K562 (cell line): Measurements from ENCODE around the gene KCNK3. TPM values are rescaled to one million over a fixed set of nuclear protein-coding genes. Genes with fewer than 3 reads are reported as not detected.

Experiments used
- ATAC-seq: fragments of 200-7000 bp; cut with Tn5 transposase; 3 replicates; pipeline ENCODE4 v1.9.1; 2020; ENCODE audit warnings: moderate library complexity
- BruUV-seq: library from RNA; stranded (reverse); fragments of 400-500 nt; replicated peaks from 2 replicates; lab custom pipeline; 2021; lab: Mats Ljungman, UMichigan
- CTCF ChIA-PET: fragments of 300-600 bp; formaldehyde crosslinking; extraction: SDS; loops from one replicate; lab custom pipeline; 2021; ENCODE audit warnings: low intra/inter-chr PET ratio; lab: Yijun Ruan, JAX
- POLR2A ChIA-PET: fragments of 300-600, 350-650 bp; sonication (Branson Sonifier 250); formaldehyde crosslinking; extraction: SDS; loops from one replicate; lab custom pipeline; 2021; ENCODE audit warnings: antibody characterized with exemption, inconsistent platforms; lab: Yijun Ruan, JAX
- DNase-seq, 4 experiments: peaks; one replicate each; pipeline versions ENCODE4 v3.0.0 to v3.0.0-alpha.2; 2011 to 2018; ENCODE audit warnings: low spot score in 3 of 4, mixed read lengths in 3 of 4; ENCODE audit errors: extremely low read depth in 1 of 4
- FAIRE-seq: peaks from 2 replicates; lab custom pipeline; 2011; peaks lifted over from hg19 to GRCh38; lab: Jason Lieb, UNC
- H2AFZ ChIP-seq: 2 replicates; pipeline ENCODE4 v1.6.0; 2011; ENCODE audit warnings: low read depth, low read length, control low read depth, inconsistent platforms
- H3K27ac ChIP-seq: fragments of 200-600 bp; 3 replicates; pipeline ENCODE4 v1.8.0; 2011; ENCODE audit warnings: low read depth, mild to moderate bottlenecking, control low read depth, inconsistent platforms, low read length, moderate library complexity, mixed read lengths; ENCODE audit errors: extremely low read depth
- H3K27me3 ChIP-seq, 2 experiments: fragments of 300-600 bp in 1 of 2; 2 replicates in 1 of 2; 3 replicates in 1 of 2; pipeline versions ENCODE4 v1.6.0 to v1.8.0; 2011; ENCODE audit warnings: inconsistent platforms in 2 of 2, low read length in 2 of 2, mild to moderate bottlenecking in 1 of 2, mixed read lengths in 1 of 2, moderate library complexity in 1 of 2; ENCODE audit not compliant: control insufficient read depth in 2 of 2, insufficient read depth in 2 of 2
- H3K36me3 ChIP-seq: fragments of 300-600 bp; 3 replicates; pipeline ENCODE4 v1.8.0; 2011; ENCODE audit warnings: mild to moderate bottlenecking, low read length, inconsistent platforms; ENCODE audit not compliant: control insufficient read depth, insufficient read depth
- H3K4me1 ChIP-seq, 2 experiments: fragments of 200-600 bp in 1 of 2; replicated peaks in 1 of 2; 2 replicates in 1 of 2; 3 replicates in 1 of 2; pipeline versions ENCODE4 v1.5.1 to v1.8.0; 2011; ENCODE audit warnings: inconsistent platforms in 2 of 2, low read length in 2 of 2, mild to moderate bottlenecking in 1 of 2, mixed read lengths in 1 of 2, moderate library complexity in 1 of 2; ENCODE audit not compliant: control insufficient read depth in 2 of 2, insufficient read depth in 2 of 2
- H3K4me2 ChIP-seq: 2 replicates; pipeline ENCODE4 v1.6.1; 2011; ENCODE audit warnings: low read length, control low read depth, inconsistent platforms, mixed read lengths; ENCODE audit not compliant: insufficient read depth
- H3K4me3 ChIP-seq: fragments of 200-600 bp; sonication (generic), shearing (Covaris generic); 2 replicates; pipeline ENCODE4 v1.5.1; 2016; ENCODE audit warnings: control low read depth, inconsistent platforms
- H3K79me2 ChIP-seq: fragments of 200-600 bp; 3 replicates; pipeline ENCODE4 v1.8.0; 2011; ENCODE audit warnings: low read length, inconsistent platforms; ENCODE audit not compliant: control insufficient read depth, insufficient read depth
- H3K9ac ChIP-seq, 2 experiments: 2 replicates each; pipeline versions ENCODE4 v1.6.0 to v1.6.1; 2011; ENCODE audit warnings: low read depth in 2 of 2, low read length in 2 of 2, control low read depth in 1 of 2, inconsistent platforms in 1 of 2, mild to moderate bottlenecking in 1 of 2, mixed read lengths in 1 of 2; ENCODE audit not compliant: insufficient read depth in 1 of 2
- H3K9me1 ChIP-seq: one replicate; pipeline ENCODE4 v1.6.0; 2011; ENCODE audit warnings: inconsistent platforms, mild to moderate bottlenecking, low read length, moderate library complexity; ENCODE audit not compliant: control insufficient read depth, insufficient read depth
- H3K9me3 ChIP-seq: replicated peaks from 2 replicates; pipeline ENCODE4 v1.5.1; 2011; ENCODE audit warnings: low read depth, low read length, inconsistent platforms; ENCODE audit not compliant: control insufficient read depth, insufficient read depth
- H4K20me1 ChIP-seq: replicated peaks from 2 replicates; pipeline ENCODE4 v1.6.1; 2011; ENCODE audit warnings: low read length, inconsistent platforms, mixed read lengths; ENCODE audit not compliant: control insufficient read depth, insufficient read depth
- ARID1B ChIP-seq: fragments of 450-650 bp; IDR thresholded peaks from 2 replicates; pipeline ENCODE4 v1.6.1; 2016; ENCODE audit warnings: antibody characterized with exemption, mild to moderate bottlenecking, inconsistent platforms
- EP400 ChIP-seq: fragments of 450-650 bp; IDR thresholded peaks from 2 replicates; pipeline ENCODE4 v1.6.1; 2017; ENCODE audit warnings: antibody characterized with exemption, mild to moderate bottlenecking, moderate library complexity
- GABPB2 ChIP-seq: fragments of 250-450 bp; sonication (Bioruptor Pico); conservative IDR thresholded peaks from 2 replicates; pipeline ENCODE4 v1.5.1; 2021; ENCODE audit warnings: mild to moderate bottlenecking
- POLR2H ChIP-seq: IDR thresholded peaks from 2 replicates; pipeline ENCODE4 v1.6.1; 2016; ENCODE audit warnings: missing genetic modification characterization, low read depth, mild to moderate bottlenecking, control low read depth, missing compliant biosample characterization, moderate library complexity
- PPARD ChIP-seq: fragments of 250-450 bp; sonication (Bioruptor Pico); IDR thresholded peaks from 2 replicates; pipeline ENCODE4 v1.8.0; 2022; ENCODE audit warnings: inconsistent platforms, mild to moderate bottlenecking, moderate library complexity
- RBM39 ChIP-seq: fragments of 200-400 bp; formaldehyde crosslinking; optimal IDR thresholded peaks from 2 replicates; pipeline ENCODE3; 2018; ENCODE audit warnings: low read depth, low read length
- SMAD2 ChIP-seq: fragments of 150-350 bp; IDR thresholded peaks from 2 replicates; pipeline ENCODE4 v1.6.1; 2014; ENCODE audit warnings: low read depth, mild to moderate bottlenecking, low read length
- TEAD4 ChIP-seq, 2 experiments: sonication (generic) in 1 of 2; formaldehyde crosslinking in 1 of 2; IDR thresholded peaks; 2 replicates each; pipeline versions ENCODE4 v1.6.1 to v1.8.0; 2012 to 2022; ENCODE audit warnings: borderline replicate concordance in 1 of 2, inconsistent platforms in 1 of 2, low read length in 1 of 2, mild to moderate bottlenecking in 1 of 2, missing genetic modification reagents in 1 of 2
- XRCC4 ChIP-seq: IDR thresholded peaks from one replicate; pipeline ENCODE4 v1.6.1; 2011; ENCODE audit not compliant: insufficient read depth, insufficient read length; ENCODE audit errors: extremely low read depth
- ZBTB17 ChIP-seq: fragments of 450-650 bp; formaldehyde crosslinking; IDR thresholded peaks from 2 replicates; pipeline ENCODE4 v1.4.0; 2020; ENCODE audit warnings: mild to moderate bottlenecking
- ZEB2 ChIP-seq: fragments of 450-650 bp; IDR thresholded peaks from 2 replicates; pipeline ENCODE4 v1.6.1; 2016
- WGBS: fragments of 100-300 bp; shearing (Covaris generic); methylation state at CpG from one replicate; pipeline ENCODE4 v1.1.6; 2016; ENCODE audit warnings: low coverage, mixed read lengths; ENCODE audit not compliant: insufficient coverage; ENCODE audit errors: missing lambda C conversion rate; 5-methylcytosine and 5-hydroxymethylcytosine counted together
- in situ Hi-C: fragments of 300-500 bp; cut with MboI; formaldehyde crosslinking; loops from 4 replicates; pipeline ENCODE4 v1.15.0; 2018; ENCODE audit warnings: inconsistent platforms, mixed read lengths
- intact Hi-C: fragments of 100-400 bp; cut with micrococcal nuclease; formaldehyde crosslinking; loops from 2 replicates; pipeline ENCODE4 v1.14.2; 2022
- polyA plus RNA-seq, 8 experiments: library from polyadenylated mRNA; depleted of rRNA in 4 of 8; stranded (reverse) in 5 of 8; unstranded in 3 of 8; fragments of >200 nt; fragmentation: Nextera tagmentation in 2 of 8; fragmentation: Illumina TruSeq in 1 of 8; extraction: Ambion mirVana in 2 of 8; extraction: Trizol in 1 of 8; gene quantifications; 2 replicates each; pipeline versions ENCODE4 v1.2.1 to v1.2.3, GENCODE V29; 2011 to 2014; ENCODE audit warnings: inconsistent platforms in 1 of 8, missing spikeins in 1 of 8
- total RNA-seq, 7 experiments: library from RNA; depleted of rRNA in 6 of 7; stranded (reverse); fragments of >200 nt in 6 of 7; fragmentation: Illumina TruSeq in 2 of 7; extraction: Trizol in 2 of 7; gene quantifications; 2 replicates each; pipeline versions ENCODE4 v1.2.1 to v1.2.3, GENCODE V29; 2011 to 2021; ENCODE audit warnings: low replicate concordance in 1 of 7
- TF ChIP-seq, protein P1 (sequence below): fragments of 450-650 bp; conservative IDR thresholded peaks from 2 replicates; pipeline ENCODE4 v1.6.1; 2016; ENCODE audit warnings: missing genetic modification characterization, low read depth, mild to moderate bottlenecking, control low read depth, missing compliant biosample characterization
- TF ChIP-seq, protein P2 (sequence below): fragments of 450-650 bp; IDR thresholded peaks from 2 replicates; pipeline ENCODE4 v1.7.1; 2018; ENCODE audit warnings: mild to moderate bottlenecking, low read depth; ENCODE audit not compliant: partially characterized antibody
- TF ChIP-seq, protein P3 (sequence below): fragments of 450-650 bp; IDR thresholded peaks from one replicate; pipeline ENCODE4 v1.6.1; 2018; ENCODE audit warnings: mild to moderate bottlenecking, moderate library complexity; ENCODE audit not compliant: partially characterized antibody
- TF ChIP-seq, protein P4 (sequence below), 2 experiments: IDR thresholded peaks; 2 replicates each; pipeline ENCODE4 v1.6.1; 2012; ENCODE audit warnings: improper control_type of control experiment in 2 of 2, low read depth in 2 of 2, low read length in 2 of 2, borderline replicate concordance in 1 of 2

Gene KCNK3
- total and polyA plus RNA-seq, 9 of the 15 experiments (the other 6 are each of a cell fraction or from before 2014, with no cell fraction given): 0.01 to 0.20 (median 0.07) TPM; not detected in 5

DNA sequence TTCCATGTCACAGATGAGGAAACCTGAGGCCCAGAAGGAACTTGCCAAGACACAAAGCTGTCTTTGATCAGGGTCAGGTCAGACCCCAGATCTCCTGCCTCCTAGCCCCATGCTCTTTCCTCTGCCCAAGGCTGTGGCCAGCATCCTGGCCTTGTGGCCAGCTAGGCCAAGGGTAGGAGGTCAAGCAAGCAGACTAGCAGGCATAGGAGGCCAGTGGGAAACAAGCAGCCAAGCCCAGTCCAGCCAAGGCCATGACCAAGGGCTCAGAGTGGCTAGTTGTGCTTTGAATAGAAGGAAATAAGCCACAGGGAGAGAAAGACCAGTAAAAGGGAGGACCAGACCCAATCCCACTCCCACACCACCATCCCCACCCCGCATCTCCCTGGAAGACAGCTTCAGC is 30.4 kb downstream of the KCNK3 start:
- 75% methylated on average over 1 of the region's 1 CpG for WGBS
- POLR2A ChIA-PET: interaction anchor here (0.7 to 1.3 kb wide), 3 partner anchors 8 to 236 kb away, joined by 3 read pairs; no protein-coding TSS in a partner anchor
- peaks cover 15 to 38% of the 10 kb centered on the region in 2 experiments for H3K4me1 ChIP-seq
- TF ChIP-seq POLR2H (tag): no peak
- no peak for TF ChIP-seq ARID1B
- no peak for TF ChIP-seq ZEB2
- TF ChIP-seq, protein P1, sequence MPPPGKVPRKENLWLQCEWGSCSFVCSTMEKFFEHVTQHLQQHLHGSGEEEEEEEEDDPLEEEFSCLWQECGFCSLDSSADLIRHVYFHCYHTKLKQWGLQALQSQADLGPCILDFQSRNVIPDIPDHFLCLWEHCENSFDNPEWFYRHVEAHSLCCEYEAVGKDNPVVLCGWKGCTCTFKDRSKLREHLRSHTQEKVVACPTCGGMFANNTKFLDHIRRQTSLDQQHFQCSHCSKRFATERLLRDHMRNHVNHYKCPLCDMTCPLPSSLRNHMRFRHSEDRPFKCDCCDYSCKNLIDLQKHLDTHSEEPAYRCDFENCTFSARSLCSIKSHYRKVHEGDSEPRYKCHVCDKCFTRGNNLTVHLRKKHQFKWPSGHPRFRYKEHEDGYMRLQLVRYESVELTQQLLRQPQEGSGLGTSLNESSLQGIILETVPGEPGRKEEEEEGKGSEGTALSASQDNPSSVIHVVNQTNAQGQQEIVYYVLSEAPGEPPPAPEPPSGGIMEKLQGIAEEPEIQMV (tag): no peak
- TF ChIP-seq SMAD2: no peak
- TF ChIP-seq, protein P2, sequence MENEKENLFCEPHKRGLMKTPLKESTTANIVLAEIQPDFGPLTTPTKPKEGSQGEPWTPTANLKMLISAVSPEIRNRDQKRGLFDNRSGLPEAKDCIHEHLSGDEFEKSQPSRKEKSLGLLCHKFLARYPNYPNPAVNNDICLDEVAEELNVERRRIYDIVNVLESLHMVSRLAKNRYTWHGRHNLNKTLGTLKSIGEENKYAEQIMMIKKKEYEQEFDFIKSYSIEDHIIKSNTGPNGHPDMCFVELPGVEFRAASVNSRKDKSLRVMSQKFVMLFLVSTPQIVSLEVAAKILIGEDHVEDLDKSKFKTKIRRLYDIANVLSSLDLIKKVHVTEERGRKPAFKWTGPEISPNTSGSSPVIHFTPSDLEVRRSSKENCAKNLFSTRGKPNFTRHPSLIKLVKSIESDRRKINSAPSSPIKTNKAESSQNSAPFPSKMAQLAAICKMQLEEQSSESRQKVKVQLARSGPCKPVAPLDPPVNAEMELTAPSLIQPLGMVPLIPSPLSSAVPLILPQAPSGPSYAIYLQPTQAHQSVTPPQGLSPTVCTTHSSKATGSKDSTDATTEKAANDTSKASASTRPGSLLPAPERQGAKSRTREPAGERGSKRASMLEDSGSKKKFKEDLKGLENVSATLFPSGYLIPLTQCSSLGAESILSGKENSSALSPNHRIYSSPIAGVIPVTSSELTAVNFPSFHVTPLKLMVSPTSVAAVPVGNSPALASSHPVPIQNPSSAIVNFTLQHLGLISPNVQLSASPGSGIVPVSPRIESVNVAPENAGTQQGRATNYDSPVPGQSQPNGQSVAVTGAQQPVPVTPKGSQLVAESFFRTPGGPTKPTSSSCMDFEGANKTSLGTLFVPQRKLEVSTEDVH: no peak
- TF ChIP-seq EP400: no peak
- no peak for TF ChIP-seq ZBTB17 (CRISPR knock-in tag)
- TF ChIP-seq, protein P3, sequence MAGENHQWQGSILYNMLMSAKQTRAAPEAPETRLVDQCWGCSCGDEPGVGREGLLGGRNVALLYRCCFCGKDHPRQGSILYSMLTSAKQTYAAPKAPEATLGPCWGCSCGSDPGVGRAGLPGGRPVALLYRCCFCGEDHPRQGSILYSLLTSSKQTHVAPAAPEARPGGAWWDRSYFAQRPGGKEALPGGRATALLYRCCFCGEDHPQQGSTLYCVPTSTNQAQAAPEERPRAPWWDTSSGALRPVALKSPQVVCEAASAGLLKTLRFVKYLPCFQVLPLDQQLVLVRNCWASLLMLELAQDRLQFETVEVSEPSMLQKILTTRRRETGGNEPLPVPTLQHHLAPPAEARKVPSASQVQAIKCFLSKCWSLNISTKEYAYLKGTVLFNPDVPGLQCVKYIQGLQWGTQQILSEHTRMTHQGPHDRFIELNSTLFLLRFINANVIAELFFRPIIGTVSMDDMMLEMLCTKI: no peak
- TF ChIP-seq, protein P4, sequence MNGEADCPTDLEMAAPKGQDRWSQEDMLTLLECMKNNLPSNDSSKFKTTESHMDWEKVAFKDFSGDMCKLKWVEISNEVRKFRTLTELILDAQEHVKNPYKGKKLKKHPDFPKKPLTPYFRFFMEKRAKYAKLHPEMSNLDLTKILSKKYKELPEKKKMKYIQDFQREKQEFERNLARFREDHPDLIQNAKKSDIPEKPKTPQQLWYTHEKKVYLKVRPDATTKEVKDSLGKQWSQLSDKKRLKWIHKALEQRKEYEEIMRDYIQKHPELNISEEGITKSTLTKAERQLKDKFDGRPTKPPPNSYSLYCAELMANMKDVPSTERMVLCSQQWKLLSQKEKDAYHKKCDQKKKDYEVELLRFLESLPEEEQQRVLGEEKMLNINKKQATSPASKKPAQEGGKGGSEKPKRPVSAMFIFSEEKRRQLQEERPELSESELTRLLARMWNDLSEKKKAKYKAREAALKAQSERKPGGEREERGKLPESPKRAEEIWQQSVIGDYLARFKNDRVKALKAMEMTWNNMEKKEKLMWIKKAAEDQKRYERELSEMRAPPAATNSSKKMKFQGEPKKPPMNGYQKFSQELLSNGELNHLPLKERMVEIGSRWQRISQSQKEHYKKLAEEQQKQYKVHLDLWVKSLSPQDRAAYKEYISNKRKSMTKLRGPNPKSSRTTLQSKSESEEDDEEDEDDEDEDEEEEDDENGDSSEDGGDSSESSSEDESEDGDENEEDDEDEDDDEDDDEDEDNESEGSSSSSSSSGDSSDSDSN (IDR thresholded peaks at IDR 0.05; ENCODE audit: borderline replicate concordance in 1 of 2, low read depth in 2 of 2, low read length in 2 of 2): no peak
- TF ChIP-seq XRCC4: no peak
- TF ChIP-seq RBM39: no peak
- no peak for TF ChIP-seq PPARD (CRISPR knock-in tag)
- TF ChIP-seq TEAD4 (IDR thresholded peaks at IDR 0.05; ENCODE audit: low read length): no peak
- TF ChIP-seq TEAD4 (CRISPR knock-in tag; IDR thresholded peaks at IDR 0.05; ENCODE audit: borderline replicate concordance): no peak
- no peak for TF ChIP-seq GABPB2

More for the DNA sequence above, 30.4 kb downstream of the KCNK3 start:
- CTCF ChIA-PET: no interaction called here
- H3K4me3 ChIP-seq: no peak overlapping the region
- no peaks in the 10 kb centered on the region for H4K20me1 ChIP-seq
- intact Hi-C loops (no loop called here), in situ Hi-C loops (no loop called here)
- peak overlapping the region; percentile 76; the same call in 2 of the 3 replicates for H3K27ac ChIP-seq
- ATAC-seq: no peak
- no peaks in the 10 kb centered on the region for H3K9me1 ChIP-seq
- no peaks in the 10 kb centered on the region for H3K79me2 ChIP-seq
- no peaks in the 10 kb centered on the region for H3K36me3 ChIP-seq
- no peaks in the 10 kb centered on the region for H3K27me3 ChIP-seq
- H2AFZ ChIP-seq: peak overlapping the region; percentile 22; the same call in 1 of the 2 replicates
- no TSS peak for BruUV-seq
- FAIRE-seq: no peak
- H3K4me2 ChIP-seq: no peak overlapping the region
- no peaks in the 10 kb centered on the region for H3K9me3 ChIP-seq
- DNase-seq: no peak
- peak overlapping the region in 1 of 2 experiments; percentile 75; a peak in 1 of 4 replicates for H3K9ac ChIP-seq
